SK-N-SH treated with all-trans-retinoic acid at 6 μM for 48 hours (cell line): ENCODE results near the gene MADD.

ENCODE experiments used
- ATAC-seq: fragments of 200-7000 bp; cut with Tn5 transposase; 3 replicates; pipeline ENCODE4 v1.9.1; 2020; ENCODE audit warnings: mild to moderate bottlenecking, moderate library complexity
- ARNTL ChIP-seq: fragments of 450-650 bp; formaldehyde crosslinking; IDR thresholded peaks from 2 replicates; pipeline ENCODE4 v1.5.0; 2020; ENCODE audit warnings: low read depth, mild to moderate bottlenecking, moderate library complexity, borderline replicate concordance
- BACH2 ChIP-seq: fragments of 250-450 bp; sonication (Bioruptor Pico); IDR thresholded peaks from 2 replicates; pipeline ENCODE4 v1.9.0; 2021; ENCODE audit warnings: mild to moderate bottlenecking, borderline replicate concordance
- CREB5 ChIP-seq: fragments of 250-450 bp; sonication (Bioruptor Pico); IDR thresholded peaks from 2 replicates; pipeline ENCODE4 v1.5.1; 2020; ENCODE audit warnings: low read depth, mild to moderate bottlenecking, moderate library complexity
- CSDC2 ChIP-seq: fragments of 250-450 bp; sonication (Bioruptor Pico); IDR thresholded peaks from 2 replicates; pipeline ENCODE4 v1.5.0; 2020; ENCODE audit warnings: mild to moderate bottlenecking, moderate library complexity
- CSRNP3 ChIP-seq: fragments of 250-450 bp; sonication (Bioruptor Pico); IDR thresholded peaks from 2 replicates; pipeline ENCODE4 v1.5.1; 2021; ENCODE audit warnings: mild to moderate bottlenecking, moderate library complexity
- ESRRG ChIP-seq: fragments of 250-450 bp; sonication (Bioruptor Pico); IDR thresholded peaks from 2 replicates; pipeline ENCODE4 v1.6.1; 2021; ENCODE audit warnings: mild to moderate bottlenecking
- GLIS3 ChIP-seq: fragments of 250-450 bp; sonication (Bioruptor Pico); IDR thresholded peaks from 2 replicates; pipeline ENCODE4 v1.5.0; 2020; ENCODE audit warnings: mild to moderate bottlenecking, moderate library complexity
- OSR1 ChIP-seq: fragments of 250-450 bp; sonication (Bioruptor Pico); IDR thresholded peaks from 2 replicates; pipeline ENCODE4 v1.8.0; 2022; ENCODE audit warnings: moderate library complexity, mild to moderate bottlenecking, inconsistent platforms
- PATZ1 ChIP-seq: fragments of 250-450 bp; sonication (Bioruptor Pico); IDR thresholded peaks from 2 replicates; pipeline ENCODE4 v1.8.0; 2020; ENCODE audit warnings: mild to moderate bottlenecking, moderate library complexity, borderline replicate concordance
- POU6F1 ChIP-seq: fragments of 250-450 bp; sonication (Bioruptor Pico); IDR thresholded peaks from 2 replicates; pipeline ENCODE4 v1.8.0; 2021; ENCODE audit warnings: low read depth, mild to moderate bottlenecking, moderate library complexity, borderline replicate concordance
- PPARA ChIP-seq: fragments of 250-450 bp; sonication (Bioruptor Pico); IDR thresholded peaks from 2 replicates; pipeline ENCODE4 v1.5.0; 2020; ENCODE audit warnings: mild to moderate bottlenecking, borderline replicate concordance
- RARB ChIP-seq: fragments of 250-450 bp; sonication (Bioruptor Pico); IDR thresholded peaks from 2 replicates; pipeline ENCODE4 v1.8.0; 2021; ENCODE audit warnings: mild to moderate bottlenecking, moderate library complexity
- SNAI2 ChIP-seq: fragments of 250-450 bp; sonication (Bioruptor Pico); IDR thresholded peaks from 2 replicates; pipeline ENCODE4 v1.5.0; 2020; ENCODE audit warnings: mild to moderate bottlenecking, moderate library complexity
- TCF4 ChIP-seq: fragments of 250-450 bp; sonication (Bioruptor Pico); IDR thresholded peaks from 2 replicates; pipeline ENCODE4 v1.8.0; 2021; ENCODE audit warnings: mild to moderate bottlenecking, moderate library complexity, borderline replicate concordance
- TOX ChIP-seq: fragments of 250-450 bp; sonication (Bioruptor Pico); IDR thresholded peaks from 2 replicates; pipeline ENCODE4 v1.8.0; 2021; ENCODE audit warnings: mild to moderate bottlenecking, moderate library complexity, borderline replicate concordance
- TSHZ2 ChIP-seq: fragments of 250-450 bp; sonication (Bioruptor Pico); IDR thresholded peaks from 2 replicates; pipeline ENCODE4 v1.5.0; 2020; ENCODE audit warnings: mild to moderate bottlenecking, moderate library complexity
- ZC3H10 ChIP-seq: fragments of 250-450 bp; sonication (Bioruptor Pico); IDR thresholded peaks from 2 replicates; pipeline ENCODE4 v1.5.1; 2021; ENCODE audit warnings: mild to moderate bottlenecking, moderate library complexity
- ZFP3 ChIP-seq: fragments of 250-450 bp; sonication (Bioruptor Pico); IDR thresholded peaks from 2 replicates; pipeline ENCODE4 v1.5.0; 2020; ENCODE audit warnings: mild to moderate bottlenecking, moderate library complexity
- ZFP30 ChIP-seq: fragments of 450-650 bp; formaldehyde crosslinking; IDR thresholded peaks from 2 replicates; pipeline ENCODE4 v1.5.0; 2022; ENCODE audit warnings: mild to moderate bottlenecking, moderate library complexity
- ZNF565 ChIP-seq: fragments of 450-650 bp; formaldehyde crosslinking; conservative IDR thresholded peaks from 2 replicates; pipeline ENCODE4 v1.5.0; 2020; ENCODE audit warnings: low read depth, mild to moderate bottlenecking, moderate library complexity
- ZNF70 ChIP-seq: fragments of 450-650 bp; formaldehyde crosslinking; IDR thresholded peaks from 2 replicates; pipeline ENCODE4 v1.5.0; 2020; ENCODE audit warnings: mild to moderate bottlenecking, moderate library complexity
- ZNF8 ChIP-seq: fragments of 450-650 bp; formaldehyde crosslinking; IDR thresholded peaks from 2 replicates; pipeline ENCODE4 v1.5.0; 2020; ENCODE audit warnings: mild to moderate bottlenecking, moderate library complexity

The MADD gene

GRCh38 chr11:47357985-47358730 is 88.2 kb downstream of the MADD start:
- no peak for TF ChIP-seq CSRNP3 (CRISPR knock-in tag)
- no peak for TF ChIP-seq ZFP3
- no peak for TF ChIP-seq ZC3H10 (CRISPR knock-in tag)
- TF ChIP-seq ZFP30 (CRISPR knock-in tag) = no peak
- no peak for TF ChIP-seq TOX (CRISPR knock-in tag)
- no peak for TF ChIP-seq RARB (CRISPR knock-in tag)
- TF ChIP-seq ZNF8 (CRISPR knock-in tag) = no peak
- no peak for TF ChIP-seq OSR1 (CRISPR knock-in tag)
- TF ChIP-seq TCF4 (CRISPR knock-in tag) = no peak
- no peak for TF ChIP-seq ESRRG (CRISPR knock-in tag)
- no peak for TF ChIP-seq GLIS3 (CRISPR knock-in tag)
- no peak for TF ChIP-seq CREB5
- TF ChIP-seq BACH2 = no peak
- TF ChIP-seq PATZ1 (CRISPR knock-in tag) = no peak
- TF ChIP-seq ARNTL = no peak
- no peak for TF ChIP-seq TSHZ2
- TF ChIP-seq ZNF70 (CRISPR knock-in tag) = no peak
- no peak for TF ChIP-seq SNAI2 (CRISPR knock-in tag)
- TF ChIP-seq CSDC2 (CRISPR knock-in tag) = no peak
- TF ChIP-seq PPARA (CRISPR knock-in tag) = no peak
- no peak for ATAC-seq

DNA sequence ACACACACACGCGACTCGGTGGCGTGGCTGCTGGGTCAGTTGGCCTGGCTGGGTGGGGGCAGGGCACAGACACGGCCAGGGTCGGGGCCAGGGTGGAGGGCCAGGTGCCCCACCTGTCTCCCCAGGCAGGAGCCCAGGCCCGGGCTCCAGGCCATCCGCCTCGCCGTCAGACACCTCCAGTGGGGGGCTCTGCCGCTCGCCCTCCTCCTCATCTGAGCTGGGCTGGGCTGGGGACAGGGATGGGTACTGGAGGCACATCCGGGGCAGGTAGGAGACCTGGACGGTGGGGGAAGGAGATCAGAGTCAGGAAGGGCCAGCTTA is 88.8 kb downstream of the MADD start:
- no peak for ATAC-seq

More for the DNA sequence above, 88.8 kb downstream of the MADD start:
- TF ChIP-seq OSR1 (CRISPR knock-in tag) = no peak
- TF ChIP-seq POU6F1 = no peak
- TF ChIP-seq RARB (CRISPR knock-in tag) = no peak
- TF ChIP-seq TOX (CRISPR knock-in tag) = no peak
- TF ChIP-seq TSHZ2 = no peak
- TF ChIP-seq PPARA (CRISPR knock-in tag) = no peak
- TF ChIP-seq ZC3H10 (CRISPR knock-in tag) = no peak
- TF ChIP-seq ZFP30 (CRISPR knock-in tag) = no peak
- no peak for TF ChIP-seq ZNF70 (CRISPR knock-in tag)
- TF ChIP-seq GLIS3 (CRISPR knock-in tag) = no peak
- TF ChIP-seq SNAI2 (CRISPR knock-in tag) = no peak
- no peak for TF ChIP-seq ZFP3
- TF ChIP-seq ESRRG (CRISPR knock-in tag) = no peak
- TF ChIP-seq CSDC2 (CRISPR knock-in tag) = no peak
- no peak for TF ChIP-seq PATZ1 (CRISPR knock-in tag)
- no peak for TF ChIP-seq ZNF565
- TF ChIP-seq TCF4 (CRISPR knock-in tag) = no peak
- no peak for TF ChIP-seq ARNTL
